Measurements from ENCODE around the gene CYP26C1.

DNA sequence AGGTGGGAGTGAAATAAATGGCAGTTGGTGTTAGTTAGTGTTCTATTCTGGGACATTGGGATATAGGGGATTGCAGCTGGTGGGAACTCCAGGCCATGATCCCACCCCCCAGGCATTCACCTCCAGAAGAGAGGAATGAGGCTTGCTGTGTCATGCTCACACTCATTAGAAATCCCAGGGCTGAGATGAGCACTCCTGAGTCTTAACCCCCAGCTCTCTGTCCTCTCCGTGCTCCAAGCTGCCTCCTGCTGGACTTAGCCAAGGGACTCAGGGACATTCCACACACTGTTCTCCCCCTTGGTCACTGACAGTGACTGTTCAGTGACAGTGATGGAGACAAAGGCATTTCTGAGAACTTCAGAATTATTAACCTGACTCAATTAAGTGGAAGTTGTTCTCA is 34.6 kb downstream of the CYP26C1 start:
- TF ChIP-seq CEBPB (IDR thresholded peaks at IDR 0.05; ENCODE audit: low read depth, low read length) (no peak), POLR2A (IDR thresholded peaks at IDR 0.05; ENCODE audit: low read depth, low read length) (no peak), FOS (IDR thresholded peaks at IDR 0.05; ENCODE audit: low read depth, low read length) (no peak), RAD21 (IDR thresholded peaks at IDR 0.05; ENCODE audit: low read length) (no peak), MAZ (IDR thresholded peaks at IDR 0.05; ENCODE audit: borderline replicate concordance, low read depth, low read length) (no peak), CHD1 (IDR thresholded peaks at IDR 0.05; ENCODE audit: low read depth, low read length) (no peak), MAFK (IDR thresholded peaks at IDR 0.05; ENCODE audit: low read depth, low read length) (no peak), MXI1 (IDR thresholded peaks at IDR 0.05; ENCODE audit: borderline replicate concordance, low read depth, low read length) (no peak), BHLHE40 (IDR thresholded peaks at IDR 0.05; ENCODE audit: low read depth, low read length) (no peak)
- TF ChIP-seq, protein P1, sequence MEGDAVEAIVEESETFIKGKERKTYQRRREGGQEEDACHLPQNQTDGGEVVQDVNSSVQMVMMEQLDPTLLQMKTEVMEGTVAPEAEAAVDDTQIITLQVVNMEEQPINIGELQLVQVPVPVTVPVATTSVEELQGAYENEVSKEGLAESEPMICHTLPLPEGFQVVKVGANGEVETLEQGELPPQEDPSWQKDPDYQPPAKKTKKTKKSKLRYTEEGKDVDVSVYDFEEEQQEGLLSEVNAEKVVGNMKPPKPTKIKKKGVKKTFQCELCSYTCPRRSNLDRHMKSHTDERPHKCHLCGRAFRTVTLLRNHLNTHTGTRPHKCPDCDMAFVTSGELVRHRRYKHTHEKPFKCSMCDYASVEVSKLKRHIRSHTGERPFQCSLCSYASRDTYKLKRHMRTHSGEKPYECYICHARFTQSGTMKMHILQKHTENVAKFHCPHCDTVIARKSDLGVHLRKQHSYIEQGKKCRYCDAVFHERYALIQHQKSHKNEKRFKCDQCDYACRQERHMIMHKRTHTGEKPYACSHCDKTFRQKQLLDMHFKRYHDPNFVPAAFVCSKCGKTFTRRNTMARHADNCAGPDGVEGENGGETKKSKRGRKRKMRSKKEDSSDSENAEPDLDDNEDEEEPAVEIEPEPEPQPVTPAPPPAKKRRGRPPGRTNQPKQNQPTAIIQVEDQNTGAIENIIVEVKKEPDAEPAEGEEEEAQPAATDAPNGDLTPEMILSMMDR (conservative IDR thresholded peaks at IDR 0.05; ENCODE audit: low read depth, low read length), result no peak
- TF ChIP-seq, protein P2, sequence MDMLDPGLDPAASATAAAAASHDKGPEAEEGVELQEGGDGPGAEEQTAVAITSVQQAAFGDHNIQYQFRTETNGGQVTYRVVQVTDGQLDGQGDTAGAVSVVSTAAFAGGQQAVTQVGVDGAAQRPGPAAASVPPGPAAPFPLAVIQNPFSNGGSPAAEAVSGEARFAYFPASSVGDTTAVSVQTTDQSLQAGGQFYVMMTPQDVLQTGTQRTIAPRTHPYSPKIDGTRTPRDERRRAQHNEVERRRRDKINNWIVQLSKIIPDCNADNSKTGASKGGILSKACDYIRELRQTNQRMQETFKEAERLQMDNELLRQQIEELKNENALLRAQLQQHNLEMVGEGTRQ (IDR thresholded peaks at IDR 0.05; ENCODE audit: low read depth, low read length), result no peak
- TF ChIP-seq, protein P3, sequence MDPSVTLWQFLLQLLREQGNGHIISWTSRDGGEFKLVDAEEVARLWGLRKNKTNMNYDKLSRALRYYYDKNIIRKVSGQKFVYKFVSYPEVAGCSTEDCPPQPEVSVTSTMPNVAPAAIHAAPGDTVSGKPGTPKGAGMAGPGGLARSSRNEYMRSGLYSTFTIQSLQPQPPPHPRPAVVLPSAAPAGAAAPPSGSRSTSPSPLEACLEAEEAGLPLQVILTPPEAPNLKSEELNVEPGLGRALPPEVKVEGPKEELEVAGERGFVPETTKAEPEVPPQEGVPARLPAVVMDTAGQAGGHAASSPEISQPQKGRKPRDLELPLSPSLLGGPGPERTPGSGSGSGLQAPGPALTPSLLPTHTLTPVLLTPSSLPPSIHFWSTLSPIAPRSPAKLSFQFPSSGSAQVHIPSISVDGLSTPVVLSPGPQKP (IDR thresholded peaks at IDR 0.05; ENCODE audit: borderline replicate concordance, low read depth, low read length), result no peak
